Measurements from ENCODE around the gene SLC49A3.
"Not testable (repeated sequence)": the region's sequence is repeated elsewhere in the genome, so short reads cannot be mapped to it uniquely, and the experiment has no call there.

Gene SLC49A3

DNA sequence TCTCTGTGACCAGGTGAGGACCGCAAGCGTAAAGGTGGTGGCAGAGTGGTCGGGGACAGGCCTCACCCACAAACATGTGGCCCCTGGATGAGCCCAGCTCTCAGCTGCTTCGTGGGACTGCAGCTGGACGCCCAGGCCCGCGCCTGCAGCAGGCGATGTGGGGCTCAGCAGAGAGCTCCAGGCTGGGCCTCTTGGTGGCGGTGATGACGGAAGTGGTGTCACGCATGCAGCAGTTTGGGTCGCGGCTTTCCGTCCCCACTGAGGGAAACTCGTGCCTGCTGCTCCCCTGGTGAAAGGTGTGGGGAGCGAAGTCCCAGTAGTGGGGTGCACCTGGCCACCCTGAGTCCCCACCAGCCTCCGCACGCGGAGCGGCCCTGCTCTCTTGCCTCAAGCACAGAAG lies 43.5 kb upstream of the SLC49A3 start:
- DNase-seq (ENCODE audit: low read depth), result no peak
- TF ChIP-seq CTCF (conservative IDR thresholded peaks at IDR 0.05; ENCODE audit: control insufficient read depth, insufficient read depth, low read depth, low read length), result no peak
- H3K4me3 ChIP-seq (ENCODE audit: control insufficient read depth, low read depth, low read length), result no peak overlapping the region

DNA sequence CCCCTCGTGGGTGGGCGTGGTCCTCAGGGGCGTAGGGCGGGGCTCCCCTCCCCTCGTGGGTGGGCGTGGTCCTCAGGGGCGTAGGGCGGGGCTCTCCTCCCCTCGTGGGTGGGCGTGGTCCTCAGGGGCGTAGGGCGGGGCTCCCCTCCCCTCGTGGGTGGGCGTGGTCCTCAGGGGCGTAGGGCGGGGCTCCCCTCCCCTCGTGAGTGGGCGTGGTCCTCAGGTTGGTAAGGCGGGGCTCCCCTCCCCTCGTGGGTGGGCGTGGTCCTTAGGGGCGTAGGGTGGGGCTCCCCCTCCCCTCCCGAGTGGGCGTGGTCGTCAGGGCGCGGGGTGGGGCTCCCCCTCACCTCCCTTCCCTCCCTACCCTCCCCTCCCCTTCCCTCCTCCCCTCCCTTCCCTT lies 43.0 kb upstream of the SLC49A3 start:
- DNase-seq (ENCODE audit: low read depth); H3K4me3 ChIP-seq (ENCODE audit: control insufficient read depth, low read depth, low read length): not testable (repeated sequence)

DNA sequence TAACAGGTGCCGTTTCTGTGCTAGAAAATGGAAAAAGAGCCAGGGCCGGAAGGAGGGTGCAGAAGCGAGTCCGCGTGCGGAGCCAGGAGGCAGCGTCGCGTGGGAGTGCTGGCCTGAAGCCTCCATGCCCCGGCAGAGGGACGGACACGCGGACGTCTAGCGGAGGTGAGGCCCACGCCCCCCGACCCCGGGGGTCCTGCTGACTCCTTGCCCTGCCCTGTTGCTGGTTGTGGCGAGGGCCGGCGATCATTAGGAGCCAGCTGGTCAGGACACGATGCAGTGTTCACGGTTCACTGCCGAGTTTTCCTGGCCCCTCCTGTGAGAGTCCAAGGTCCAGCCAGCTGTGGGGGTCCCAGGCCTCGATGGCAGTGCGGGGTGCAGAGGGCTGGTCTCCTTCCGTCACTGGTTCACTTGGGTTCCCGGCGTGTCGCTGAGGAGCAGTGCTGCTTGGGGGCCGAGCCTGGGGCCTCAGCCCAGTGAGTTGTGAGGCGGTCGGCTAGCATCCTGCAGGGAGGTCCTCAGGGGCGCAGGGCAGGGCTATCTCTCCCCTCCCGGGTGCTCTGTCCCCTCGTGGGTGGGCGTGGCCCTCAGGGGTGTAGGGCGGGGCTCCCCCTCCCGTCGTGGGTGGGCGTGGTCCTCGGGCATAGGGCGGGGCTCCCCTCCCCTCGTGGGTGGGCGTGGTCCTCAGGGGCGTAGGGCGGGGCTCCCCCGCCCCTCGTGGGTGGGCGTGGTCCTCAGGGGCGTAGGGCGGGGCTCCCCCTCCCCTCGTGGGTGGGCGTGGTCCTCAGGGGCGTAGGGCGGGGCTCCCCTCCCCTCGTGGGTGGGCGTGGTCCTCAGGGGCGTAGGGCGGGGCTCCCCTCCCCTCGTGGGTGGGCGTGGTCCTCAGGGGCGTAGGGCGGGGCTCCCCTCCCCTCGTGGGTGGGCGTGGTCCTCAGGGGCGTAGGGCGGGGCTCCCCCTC lies 42.3 kb upstream of the SLC49A3 start:
- not testable (repeated sequence) for H3K4me3 ChIP-seq (ENCODE audit: control insufficient read depth, low read depth, low read length); DNase-seq (ENCODE audit: low read depth)

- DNase-seq (ENCODE audit: low read depth), result no peak
- H3K4me3 ChIP-seq (ENCODE audit: control insufficient read depth, low read depth, low read length), result no peak overlapping the region
- no peak for TF ChIP-seq CTCF (conservative IDR thresholded peaks at IDR 0.05; ENCODE audit: control insufficient read depth, insufficient read depth, low read depth, low read length)
These were observed 41.6 kb upstream of the SLC49A3 start for GRCh38 chr4:730511-730910.

- H3K4me3 ChIP-seq (ENCODE audit: control insufficient read depth, low read depth, low read length), result no peak overlapping the region
- TF ChIP-seq CTCF (conservative IDR thresholded peaks at IDR 0.05; ENCODE audit: control insufficient read depth, insufficient read depth, low read depth, low read length), result no peak
- no peak for DNase-seq (ENCODE audit: low read depth)
These were observed 40.7 kb upstream of the SLC49A3 start for GRCh38 chr4:729336-730315.

DNA sequence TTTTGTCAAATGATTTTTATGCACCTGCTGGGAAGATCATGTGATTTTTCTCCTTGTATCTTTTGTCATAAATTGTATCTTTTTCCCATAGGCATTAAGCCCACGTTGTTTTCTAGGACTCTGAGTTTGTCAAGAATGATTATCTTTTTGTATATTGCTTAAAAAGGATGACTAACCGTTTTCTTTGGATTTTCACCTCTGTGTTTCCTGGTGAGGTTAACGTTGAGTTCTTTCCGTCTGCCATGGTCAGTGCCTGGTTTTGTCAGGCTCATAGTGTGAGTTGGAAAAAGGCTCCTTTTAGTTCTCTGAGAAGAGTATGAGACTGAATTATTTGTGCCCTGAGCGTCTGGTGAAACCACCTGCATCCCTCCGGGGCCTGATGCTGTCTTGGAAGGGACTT lies 38.6 kb upstream of the SLC49A3 start:
- no peak for DNase-seq (ENCODE audit: low read depth)
- no peak for TF ChIP-seq CTCF (conservative IDR thresholded peaks at IDR 0.05; ENCODE audit: control insufficient read depth, insufficient read depth, low read depth, low read length)
- H3K4me3 ChIP-seq (ENCODE audit: control insufficient read depth, low read depth, low read length), result no peak overlapping the region

GRCh38 chr4:726838-727237 lies 37.9 kb upstream of the SLC49A3 start:
- no peak for DNase-seq (ENCODE audit: low read depth)
- TF ChIP-seq CTCF (conservative IDR thresholded peaks at IDR 0.05; ENCODE audit: control insufficient read depth, insufficient read depth, low read depth, low read length), result no peak
- no peak overlapping the region for H3K4me3 ChIP-seq (ENCODE audit: control insufficient read depth, low read depth, low read length)
